ENCODE data around the gene AMPD3. TPM values are rescaled to one million over a fixed set of nuclear protein-coding genes. Genes with fewer than 3 reads are reported as not detected.

AMPD3 gene
- polyA plus RNA-seq, 1 donor (not counting 4 experiments of a cell fraction or from before 2014, with no cell fraction given): 11.1 TPM

- dilution Hi-C loops (cut with MboI; ENCODE audit: extremely low pct_ligation_motif_present, low sequenced_read_pairs): loop anchor here (25.0 kb wide), 1 partner anchor 222 kb away; no protein-coding TSS in a partner anchor
- Histone ChIP-seq H2AFZ (ENCODE audit: control insufficient read depth, low read length) (no peak overlapping the region), H3K79me2 (ENCODE audit: control insufficient read depth, insufficient read depth, low read length) (peaks cover 2% of the 10 kb centered on the region), H3K4me2 (ENCODE audit: control insufficient read depth, extremely low read depth, insufficient read depth, low read depth, low read length) (no peak overlapping the region), H4K20me1 (ENCODE audit: control insufficient read depth, extremely low read depth, insufficient read depth, low read length) (no peaks in the 10 kb centered on the region), H3K36me3 (ENCODE audit: control insufficient read depth in 2 of 2, extremely low read depth in 1 of 2, insufficient read depth in 2 of 2, low read length in 2 of 2) (peaks cover 6% of the 10 kb centered on the region in 2 experiments), H3K9me1 (ENCODE audit: control insufficient read depth, extremely low read depth, insufficient read depth, low read length) (no peaks in the 10 kb centered on the region), H3K4me3 (ENCODE audit: control insufficient read depth in 2 of 3, extremely low read depth in 1 of 3, insufficient read depth in 2 of 3, low read depth in 1 of 3, low read length in 3 of 3) (no peak overlapping the region), H3K27me3 (ENCODE audit: control insufficient read depth, extremely low read depth, insufficient read depth, low read length) (no peaks in the 10 kb centered on the region), H3K27ac (ENCODE audit: control insufficient read depth, insufficient read depth, low read length) (no peak overlapping the region), H3K9me3 (ENCODE audit: control insufficient read depth, low read depth, low read length) (no peaks in the 10 kb centered on the region), H3K4me1 (ENCODE audit: control insufficient read depth, extremely low read depth, insufficient read depth, low read length) (peaks cover 20% of the 10 kb centered on the region), H3K9ac (ENCODE audit: control insufficient read depth, extremely low read depth, insufficient read depth, low read length) (no peak overlapping the region)
- FAIRE-seq (no peak), DNase-seq (ENCODE audit: low read depth, low spot score) (no peak)
- TF ChIP-seq EZH2 (IDR thresholded peaks at IDR 0.05; ENCODE audit: low read length): no peak
- TF ChIP-seq, protein P1, sequence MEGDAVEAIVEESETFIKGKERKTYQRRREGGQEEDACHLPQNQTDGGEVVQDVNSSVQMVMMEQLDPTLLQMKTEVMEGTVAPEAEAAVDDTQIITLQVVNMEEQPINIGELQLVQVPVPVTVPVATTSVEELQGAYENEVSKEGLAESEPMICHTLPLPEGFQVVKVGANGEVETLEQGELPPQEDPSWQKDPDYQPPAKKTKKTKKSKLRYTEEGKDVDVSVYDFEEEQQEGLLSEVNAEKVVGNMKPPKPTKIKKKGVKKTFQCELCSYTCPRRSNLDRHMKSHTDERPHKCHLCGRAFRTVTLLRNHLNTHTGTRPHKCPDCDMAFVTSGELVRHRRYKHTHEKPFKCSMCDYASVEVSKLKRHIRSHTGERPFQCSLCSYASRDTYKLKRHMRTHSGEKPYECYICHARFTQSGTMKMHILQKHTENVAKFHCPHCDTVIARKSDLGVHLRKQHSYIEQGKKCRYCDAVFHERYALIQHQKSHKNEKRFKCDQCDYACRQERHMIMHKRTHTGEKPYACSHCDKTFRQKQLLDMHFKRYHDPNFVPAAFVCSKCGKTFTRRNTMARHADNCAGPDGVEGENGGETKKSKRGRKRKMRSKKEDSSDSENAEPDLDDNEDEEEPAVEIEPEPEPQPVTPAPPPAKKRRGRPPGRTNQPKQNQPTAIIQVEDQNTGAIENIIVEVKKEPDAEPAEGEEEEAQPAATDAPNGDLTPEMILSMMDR (optimal IDR thresholded peaks at IDR 0.05 in 1 of 3, IDR thresholded peaks at IDR 0.05 in 1 of 3, conservative IDR thresholded peaks at IDR 0.05 in 1 of 3; ENCODE audit: extremely low read depth in 1 of 3, insufficient read depth in 2 of 3, low read length in 3 of 3): no peak
These were observed 60.4 kb downstream of the AMPD3 start for GRCh38 chr11:10515418-10515817.

DNA sequence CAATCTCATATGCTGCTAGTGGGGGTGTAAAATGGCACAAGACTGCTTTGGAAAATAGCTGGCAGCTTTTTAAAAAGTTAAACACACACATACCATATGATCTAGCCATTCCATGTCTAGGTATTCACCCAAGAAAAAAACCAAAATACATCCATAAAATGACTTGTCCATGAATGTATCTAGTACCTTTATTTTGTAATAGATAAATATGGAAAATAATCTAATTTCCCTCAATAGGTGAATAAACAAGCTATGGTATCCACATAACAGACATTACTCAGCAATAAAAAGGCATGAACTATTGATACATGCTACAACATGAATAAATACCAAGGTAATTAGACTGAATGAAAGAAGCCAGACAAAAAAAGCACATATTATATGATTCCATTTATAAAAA is 63.1 kb downstream of the AMPD3 start:
- TF ChIP-seq EZH2 (IDR thresholded peaks at IDR 0.05; ENCODE audit: low read length): no peak
- TF ChIP-seq, protein P1 (optimal IDR thresholded peaks at IDR 0.05 in 1 of 3, IDR thresholded peaks at IDR 0.05 in 1 of 3, conservative IDR thresholded peaks at IDR 0.05 in 1 of 3; ENCODE audit: extremely low read depth in 1 of 3, insufficient read depth in 2 of 3, low read length in 3 of 3): no peak
- no peak overlapping the region for H2AFZ ChIP-seq (ENCODE audit: control insufficient read depth, low read length)
- peak overlapping the region; percentile 19 for H3K9ac ChIP-seq (ENCODE audit: control insufficient read depth, extremely low read depth, insufficient read depth, low read length)
- peak overlapping the region; percentile 92 for H3K27ac ChIP-seq (ENCODE audit: control insufficient read depth, insufficient read depth, low read length)
- DNase-seq (ENCODE audit: low read depth, low spot score): peak; percentile 45
- no peak overlapping the region for H3K4me3 ChIP-seq (ENCODE audit: control insufficient read depth in 2 of 3, extremely low read depth in 1 of 3, insufficient read depth in 2 of 3, low read depth in 1 of 3, low read length in 3 of 3)
- H3K9me3 ChIP-seq (ENCODE audit: control insufficient read depth, low read depth, low read length): no peaks in the 10 kb centered on the region
- H3K4me2 ChIP-seq (ENCODE audit: control insufficient read depth, extremely low read depth, insufficient read depth, low read depth, low read length): no peak overlapping the region
- dilution Hi-C loops (cut with MboI; ENCODE audit: extremely low pct_ligation_motif_present, low sequenced_read_pairs): loop anchor here (25.0 kb wide), 1 partner anchor 219 kb away; no protein-coding TSS in a partner anchor
- H4K20me1 ChIP-seq (ENCODE audit: control insufficient read depth, extremely low read depth, insufficient read depth, low read length): no peaks in the 10 kb centered on the region
- no peaks in the 10 kb centered on the region for H3K27me3 ChIP-seq (ENCODE audit: control insufficient read depth, extremely low read depth, insufficient read depth, low read length)
- no peaks in the 10 kb centered on the region for H3K9me1 ChIP-seq (ENCODE audit: control insufficient read depth, extremely low read depth, insufficient read depth, low read length)
- H3K79me2 ChIP-seq (ENCODE audit: control insufficient read depth, insufficient read depth, low read length): peaks cover 2% of the 10 kb centered on the region
- FAIRE-seq: no peak
- peaks cover 42% of the 10 kb centered on the region for H3K4me1 ChIP-seq (ENCODE audit: control insufficient read depth, extremely low read depth, insufficient read depth, low read length)
- H3K36me3 ChIP-seq (ENCODE audit: control insufficient read depth in 2 of 2, extremely low read depth in 1 of 2, insufficient read depth in 2 of 2, low read length in 2 of 2): peaks cover 2 to 12% of the 10 kb centered on the region in 2 experiments

Data from keratinocyte (primary cell).